Inflammatory macrophage (primary cell): ENCODE data around the gene NFKB2.

Experiments used
- DNase-seq, 2 donors: peaks; one replicate each; pipeline ENCODE4 v3.0.0-alpha.2; 2020 to 2022
- total RNA-seq, 18 experiments: gene quantifications; one replicate each; lab custom pipeline; 2026; ENCODE audit warnings: mixed read lengths in 6 of 18, inconsistent platforms in 2 of 18; lab: John Stamatoyannopoulos, UW

Gene NFKB2
- 24.8 to 685 (median 61.4) reads per million in 18 experiments for total RNA-seq

- DNase-seq: peak; percentile 91 to 92
Observed at GRCh38 chr10:102395400-102396316, at the start of gene NFKB2. Gene NFKB2 (plus strand): TSS chr10:102395705. CDS start chr10:102395960, 255 bp downstream.

- no peak for DNase-seq
Observed at GRCh38 chr10:102347236-102347828, 48.2 kb upstream of the NFKB2 start.

- DNase-seq: peak; percentile 49 to 57
Observed at GRCh38 chr10:102352066-102352715, 43.3 kb upstream of the NFKB2 start.

- no peak for DNase-seq
Observed at GRCh38 chr10:102354451-102354850, 41.1 kb upstream of the NFKB2 start.

- no peak for DNase-seq
Observed at GRCh38 chr10:102358712-102359382, 36.7 kb upstream of the NFKB2 start.

GRCh38 chr10:102367441-102367840 is 28.1 kb upstream of the NFKB2 start:
- no peak for DNase-seq

- no peak for DNase-seq
Observed at GRCh38 chr10:102368077-102368476, 27.4 kb upstream of the NFKB2 start.

- no peak for DNase-seq
Observed at GRCh38 chr10:102371295-102371694, 24.2 kb upstream of the NFKB2 start.

GRCh38 chr10:102375250-102375649 is 20.3 kb upstream of the NFKB2 start:
- no peak for DNase-seq

- DNase-seq: no peak
Observed at GRCh38 chr10:102375867-102376266, 19.6 kb upstream of the NFKB2 start.

- no peak for DNase-seq
Observed at GRCh38 chr10:102376901-102377300, 18.6 kb upstream of the NFKB2 start.

GRCh38 chr10:102379383-102379782 is 16.1 kb upstream of the NFKB2 start:
- DNase-seq: no peak

GRCh38 chr10:102381983-102382382 is 13.5 kb upstream of the NFKB2 start:
- no peak for DNase-seq

- no peak for DNase-seq
Observed at GRCh38 chr10:102382871-102383270, 12.6 kb upstream of the NFKB2 start.

- DNase-seq: no peak
Observed at GRCh38 chr10:102384053-102384452, 11.5 kb upstream of the NFKB2 start.

- peak in 1 of 2 donors; percentile 23 for DNase-seq
Observed at GRCh38 chr10:102384606-102385429, 10.7 kb upstream of the NFKB2 start.

GRCh38 chr10:102389894-102390293 is 5.6 kb upstream of the NFKB2 start:
- no peak for DNase-seq

GRCh38 chr10:102392306-102392705 is 3.2 kb upstream of the NFKB2 start:
- no peak for DNase-seq

- DNase-seq: no peak
Observed at GRCh38 chr10:102393411-102394078, 2.0 kb upstream of the NFKB2 start.

- peak; percentile 93 to 96 for DNase-seq
Observed at GRCh38 chr10:102394079-102394800, 1.3 kb upstream of the NFKB2 start.
